ENCODE data around the gene RAD51B. TPM values are rescaled to one million over a fixed set of nuclear protein-coding genes. Genes with fewer than 3 reads are reported as not detected.

The RAD51B gene
- total RNA-seq, 1 donor from 2014 or later: 26.1 TPM

DNA sequence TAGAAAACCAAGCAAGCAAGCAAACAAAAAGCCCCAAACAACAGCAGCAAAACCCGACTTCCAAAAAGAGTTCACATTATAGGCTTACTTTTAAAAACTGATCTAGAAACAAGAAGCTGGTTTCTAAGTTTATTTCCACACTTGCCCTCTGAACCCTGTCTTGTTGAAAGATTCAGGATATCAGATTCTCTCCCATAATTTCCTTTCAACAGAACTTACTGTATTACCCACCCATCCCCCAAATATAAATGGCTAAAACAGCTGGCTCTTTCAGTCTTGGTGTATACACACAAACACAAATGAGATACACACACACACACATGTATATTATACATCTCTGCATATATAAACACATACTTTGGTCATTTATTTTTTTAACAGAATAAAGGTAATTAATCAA lies 512.4 kb downstream of the RAD51B start:
- H3K9me3 Mint-ChIP-seq: no peaks in the 10 kb centered on the region
- H3K4me1 Mint-ChIP-seq (ENCODE audit: low read depth): no peaks in the 10 kb centered on the region
- H3K36me3 Mint-ChIP-seq (ENCODE audit: low read depth): no peaks in the 10 kb centered on the region
- H3K4me3 Mint-ChIP-seq: no peak overlapping the region
- no peaks in the 10 kb centered on the region for H3K27me3 Mint-ChIP-seq (ENCODE audit: insufficient read depth)
- intact Hi-C loops (cut with micrococcal nuclease): no loop called here
- no peak overlapping the region for H3K27ac Mint-ChIP-seq
- no peak for DNase-seq (ENCODE audit: low spot score)

DNA sequence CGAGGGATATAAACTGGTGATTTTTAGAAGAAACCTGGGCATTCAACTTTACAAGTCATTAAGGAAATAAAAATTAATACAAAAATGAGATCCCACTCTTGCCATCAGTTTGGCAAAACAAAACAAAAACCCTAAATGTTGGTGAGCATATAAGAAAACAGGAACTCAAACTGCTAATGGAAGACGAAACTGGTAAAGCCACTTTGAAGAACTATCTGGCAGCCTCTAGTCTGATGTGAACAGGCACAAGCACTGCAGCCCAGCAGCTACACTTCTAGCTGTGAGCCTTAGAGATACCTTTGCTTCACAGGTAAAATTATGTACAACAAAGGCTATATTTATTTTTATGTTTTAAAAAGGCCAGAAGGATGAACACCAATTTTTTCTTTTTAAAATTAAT lies 513.7 kb downstream of the RAD51B start:
- Mint-ChIP-seq H3K36me3 (ENCODE audit: low read depth) (no peaks in the 10 kb centered on the region), H3K4me3 (no peak overlapping the region), H3K27ac (no peak overlapping the region), H3K27me3 (ENCODE audit: insufficient read depth) (no peaks in the 10 kb centered on the region), H3K4me1 (ENCODE audit: low read depth) (no peaks in the 10 kb centered on the region), H3K9me3 (no peaks in the 10 kb centered on the region)
- intact Hi-C loops (cut with micrococcal nuclease): no loop called here
- no peak for DNase-seq (ENCODE audit: low spot score)

DNA sequence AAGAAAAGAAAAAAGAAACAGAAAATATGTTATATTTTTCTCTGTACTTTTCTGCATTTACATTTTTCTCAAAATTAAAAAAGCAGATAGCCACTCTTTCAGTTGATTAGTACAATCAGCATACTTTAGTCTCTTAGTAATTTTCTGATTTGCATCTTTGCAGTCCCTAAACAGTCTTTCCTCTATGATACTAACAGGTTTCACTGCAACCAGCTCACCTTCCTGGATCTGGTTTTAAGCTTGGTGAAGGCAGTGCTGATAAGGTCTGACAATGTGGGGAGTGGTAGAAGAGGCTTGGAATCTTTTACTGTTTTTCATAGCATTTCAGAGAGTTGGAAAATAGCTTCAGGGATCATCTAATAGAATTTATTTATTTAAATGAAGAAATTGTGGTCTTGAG lies 515.7 kb downstream of the RAD51B start:
- intact Hi-C loops (cut with micrococcal nuclease): no loop called here
- no peak overlapping the region for H3K4me3 Mint-ChIP-seq
- no peaks in the 10 kb centered on the region for H3K36me3 Mint-ChIP-seq (ENCODE audit: low read depth)
- H3K4me1 Mint-ChIP-seq (ENCODE audit: low read depth): no peaks in the 10 kb centered on the region
- no peaks in the 10 kb centered on the region for H3K9me3 Mint-ChIP-seq
- no peak for DNase-seq (ENCODE audit: low spot score)
- no peaks in the 10 kb centered on the region for H3K27me3 Mint-ChIP-seq (ENCODE audit: insufficient read depth)
- H3K27ac Mint-ChIP-seq: no peak overlapping the region

DNA sequence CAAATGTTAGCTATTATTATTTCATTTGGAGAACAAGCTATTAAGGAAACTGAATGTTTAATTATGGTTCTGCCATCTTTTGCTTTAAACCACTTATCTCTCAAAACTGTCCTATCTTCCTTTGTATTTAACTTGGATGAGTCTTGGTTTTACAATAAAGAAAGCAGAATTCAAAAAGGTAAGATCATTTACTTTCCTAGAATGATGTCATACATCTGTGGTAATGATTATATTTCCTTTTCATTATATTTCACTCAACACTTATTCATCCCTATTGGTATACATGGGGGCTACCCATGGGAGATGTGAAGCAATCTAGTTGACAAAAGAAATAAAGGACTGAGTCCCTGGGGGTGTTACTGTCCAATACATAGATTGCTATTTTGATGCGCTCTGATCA lies 516.6 kb downstream of the RAD51B start:
- no peaks in the 10 kb centered on the region for H3K27me3 Mint-ChIP-seq (ENCODE audit: insufficient read depth)
- H3K4me1 Mint-ChIP-seq (ENCODE audit: low read depth): no peaks in the 10 kb centered on the region
- no peak overlapping the region for H3K4me3 Mint-ChIP-seq
- no peak overlapping the region for H3K27ac Mint-ChIP-seq
- no peaks in the 10 kb centered on the region for H3K36me3 Mint-ChIP-seq (ENCODE audit: low read depth)
- no peaks in the 10 kb centered on the region for H3K9me3 Mint-ChIP-seq
- DNase-seq (ENCODE audit: low spot score): no peak
- intact Hi-C loops (cut with micrococcal nuclease): no loop called here

DNA sequence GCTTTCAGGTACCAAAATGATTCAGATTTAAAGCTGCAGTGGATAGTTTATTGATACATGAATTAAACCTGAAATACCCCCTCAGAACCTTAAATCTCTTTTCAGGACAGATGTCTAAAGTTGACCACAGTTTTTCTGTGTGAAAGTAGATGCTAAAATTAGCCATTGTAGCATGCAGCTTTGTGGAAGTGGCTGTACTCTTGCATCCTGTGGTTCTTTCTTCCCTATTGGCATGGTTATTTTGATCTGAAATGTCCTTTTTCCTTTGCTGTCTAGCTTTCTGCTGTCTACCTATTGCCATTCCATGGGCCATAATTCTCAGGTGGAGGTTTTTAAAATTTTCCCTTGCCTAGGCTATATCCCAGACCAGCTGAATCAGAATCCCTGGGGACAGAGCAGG lies 517.7 kb downstream of the RAD51B start:
- H3K36me3 Mint-ChIP-seq (ENCODE audit: low read depth): no peaks in the 10 kb centered on the region
- H3K27me3 Mint-ChIP-seq (ENCODE audit: insufficient read depth): no peaks in the 10 kb centered on the region
- intact Hi-C loops (cut with micrococcal nuclease): no loop called here
- H3K4me3 Mint-ChIP-seq: no peak overlapping the region
- H3K9me3 Mint-ChIP-seq: no peaks in the 10 kb centered on the region
- no peak for DNase-seq (ENCODE audit: low spot score)
- peaks cover 10% of the 10 kb centered on the region for H3K4me1 Mint-ChIP-seq (ENCODE audit: low read depth)
- H3K27ac Mint-ChIP-seq: no peak overlapping the region

DNA sequence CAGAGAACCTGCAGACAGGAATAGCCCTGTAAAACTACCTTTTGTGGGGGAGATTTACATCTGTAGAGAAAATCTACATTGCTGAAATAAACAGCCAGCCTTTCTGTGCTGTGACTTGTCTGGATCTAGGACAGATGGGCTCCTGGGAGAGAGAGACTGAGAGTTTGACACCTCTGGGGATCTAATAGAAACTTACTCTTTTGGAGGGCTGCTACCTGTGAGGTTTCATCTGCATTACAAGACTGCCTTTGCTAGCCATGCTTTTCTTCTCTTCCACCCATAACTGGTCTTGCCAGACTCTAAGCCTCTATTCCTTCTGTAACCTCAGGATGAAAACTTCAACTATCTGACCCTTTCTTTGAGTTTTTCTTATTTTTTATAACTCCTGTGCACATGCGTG lies 520.7 kb downstream of the RAD51B start:
- Mint-ChIP-seq H3K27ac (no peak overlapping the region), H3K9me3 (peaks cover 5% of the 10 kb centered on the region), H3K4me1 (ENCODE audit: low read depth) (peaks cover 15% of the 10 kb centered on the region), H3K36me3 (ENCODE audit: low read depth) (peaks cover 4% of the 10 kb centered on the region), H3K4me3 (no peak overlapping the region), H3K27me3 (ENCODE audit: insufficient read depth) (no peaks in the 10 kb centered on the region)
- intact Hi-C loops (cut with micrococcal nuclease): no loop called here
- DNase-seq (ENCODE audit: low spot score): no peak

DNA sequence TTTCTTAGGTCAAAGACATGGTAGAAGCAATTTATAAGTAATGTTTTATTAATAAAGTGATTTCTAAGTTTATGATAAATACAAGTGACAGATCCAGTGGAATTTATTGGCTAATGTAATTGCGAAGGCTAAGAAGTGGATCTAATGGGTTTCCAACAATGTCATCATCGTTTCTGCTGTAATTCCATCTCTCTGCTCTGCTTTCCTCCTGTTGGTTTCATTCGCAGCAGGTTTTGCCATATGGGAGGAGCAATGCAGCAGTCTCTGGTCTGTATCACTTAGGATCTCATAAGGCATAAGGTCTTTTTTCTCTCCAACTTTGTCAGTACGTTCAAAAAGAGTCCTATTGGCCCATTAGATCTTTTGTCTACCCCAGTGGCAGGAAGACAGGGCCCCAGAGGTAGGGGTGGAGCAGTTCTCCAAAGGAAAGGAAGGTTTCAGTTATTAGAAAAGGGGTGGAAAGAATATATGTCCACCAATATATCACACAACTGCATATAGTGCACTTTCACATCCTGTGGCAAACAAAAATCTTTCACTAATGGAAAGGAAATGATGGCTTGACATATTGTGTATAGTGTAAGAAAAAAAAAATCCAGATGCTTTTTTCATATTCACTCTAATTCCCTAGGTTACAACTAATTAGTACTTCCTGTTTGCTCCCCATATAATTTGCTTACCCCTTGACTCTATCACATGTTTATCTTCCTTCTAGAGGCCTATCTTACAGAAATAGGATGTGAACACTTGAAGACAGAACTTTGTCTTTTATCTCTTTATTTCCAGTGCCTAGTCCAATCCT lies 522.0 kb downstream of the RAD51B start:
- no peak overlapping the region for H3K4me3 Mint-ChIP-seq
- H3K27ac Mint-ChIP-seq: peak overlapping the region; percentile 27
- no peak for DNase-seq (ENCODE audit: low spot score)
- no peaks in the 10 kb centered on the region for H3K27me3 Mint-ChIP-seq (ENCODE audit: insufficient read depth)
- H3K36me3 Mint-ChIP-seq (ENCODE audit: low read depth): peaks cover 6% of the 10 kb centered on the region
- H3K9me3 Mint-ChIP-seq: peaks cover 12% of the 10 kb centered on the region
- intact Hi-C loops (cut with micrococcal nuclease): no loop called here
- peaks cover 15% of the 10 kb centered on the region for H3K4me1 Mint-ChIP-seq (ENCODE audit: low read depth)

GRCh38 chr14:68342216-68342763 lies 522.7 kb downstream of the RAD51B start:
- H3K4me1 Mint-ChIP-seq (ENCODE audit: low read depth): peaks cover 15% of the 10 kb centered on the region
- no peak for DNase-seq (ENCODE audit: low spot score)
- H3K36me3 Mint-ChIP-seq (ENCODE audit: low read depth): peaks cover 10% of the 10 kb centered on the region
- peaks cover 16% of the 10 kb centered on the region for H3K9me3 Mint-ChIP-seq
- H3K4me3 Mint-ChIP-seq: no peak overlapping the region
- no peak overlapping the region for H3K27ac Mint-ChIP-seq
- intact Hi-C loops (cut with micrococcal nuclease): no loop called here
- no peaks in the 10 kb centered on the region for H3K27me3 Mint-ChIP-seq (ENCODE audit: insufficient read depth)

DNA sequence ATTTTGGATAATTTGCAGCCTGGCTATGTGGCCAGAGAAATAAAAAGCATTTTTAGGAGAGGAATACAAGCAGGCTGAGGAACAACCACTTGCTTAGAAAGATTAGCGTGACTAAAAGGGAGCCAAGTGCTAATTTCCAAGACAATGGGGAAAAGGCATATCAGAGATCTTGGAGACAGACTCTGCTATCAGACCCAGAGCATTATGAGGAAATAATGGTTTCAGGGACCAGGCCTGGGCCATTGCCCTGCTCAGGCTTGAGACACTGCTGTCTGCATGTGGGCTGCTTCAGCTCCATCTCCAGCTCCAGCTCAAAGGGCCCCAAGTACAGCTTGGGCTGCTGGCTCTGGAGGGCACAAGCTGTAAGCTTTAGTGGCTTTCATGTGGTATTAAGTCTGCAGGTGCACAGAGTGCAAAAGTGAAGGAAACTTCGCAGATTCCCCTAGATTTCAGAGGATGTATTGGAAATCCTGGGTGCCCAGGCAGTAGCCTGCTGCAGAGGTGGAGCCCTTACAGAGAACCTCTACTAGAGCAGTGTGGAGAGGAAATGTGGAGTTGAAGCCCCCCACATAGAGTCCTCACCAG lies 524.0 kb downstream of the RAD51B start:
- DNase-seq (ENCODE audit: low spot score): no peak
- H3K27me3 Mint-ChIP-seq (ENCODE audit: insufficient read depth): no peaks in the 10 kb centered on the region
- peaks cover 15% of the 10 kb centered on the region for H3K4me1 Mint-ChIP-seq (ENCODE audit: low read depth)
- H3K27ac Mint-ChIP-seq: no peak overlapping the region
- intact Hi-C loops (cut with micrococcal nuclease): no loop called here
- H3K4me3 Mint-ChIP-seq: no peak overlapping the region
- peaks cover 10% of the 10 kb centered on the region for H3K36me3 Mint-ChIP-seq (ENCODE audit: low read depth)
- H3K9me3 Mint-ChIP-seq: peaks cover 16% of the 10 kb centered on the region

DNA sequence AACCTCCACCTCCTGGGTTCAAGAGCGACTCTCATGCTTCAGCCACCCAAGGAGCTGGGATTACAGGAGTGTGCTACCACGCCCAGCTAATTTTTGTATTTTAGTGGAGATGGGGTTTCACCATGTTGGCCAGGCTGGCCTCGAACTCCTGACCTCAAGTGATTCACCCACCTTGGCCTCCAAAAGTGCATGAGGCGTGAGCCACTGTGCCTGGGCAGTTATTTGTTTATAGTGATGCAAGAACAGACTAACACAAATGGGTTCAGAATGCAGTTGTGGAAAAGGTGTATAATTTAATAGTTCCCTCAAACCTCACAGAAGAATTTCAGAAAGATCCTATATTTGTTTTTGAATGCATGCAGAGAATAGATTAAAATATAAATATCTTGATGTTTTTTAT lies 526.2 kb downstream of the RAD51B start:
- H3K9me3 Mint-ChIP-seq: peaks cover 16% of the 10 kb centered on the region
- no peaks in the 10 kb centered on the region for H3K27me3 Mint-ChIP-seq (ENCODE audit: insufficient read depth)
- intact Hi-C loops (cut with micrococcal nuclease): no loop called here
- H3K4me1 Mint-ChIP-seq (ENCODE audit: low read depth): peaks cover 15% of the 10 kb centered on the region
- H3K27ac Mint-ChIP-seq: no peak overlapping the region
- DNase-seq (ENCODE audit: low spot score): no peak
- peaks cover 10% of the 10 kb centered on the region for H3K36me3 Mint-ChIP-seq (ENCODE audit: low read depth)
- H3K4me3 Mint-ChIP-seq: no peak overlapping the region

DNA sequence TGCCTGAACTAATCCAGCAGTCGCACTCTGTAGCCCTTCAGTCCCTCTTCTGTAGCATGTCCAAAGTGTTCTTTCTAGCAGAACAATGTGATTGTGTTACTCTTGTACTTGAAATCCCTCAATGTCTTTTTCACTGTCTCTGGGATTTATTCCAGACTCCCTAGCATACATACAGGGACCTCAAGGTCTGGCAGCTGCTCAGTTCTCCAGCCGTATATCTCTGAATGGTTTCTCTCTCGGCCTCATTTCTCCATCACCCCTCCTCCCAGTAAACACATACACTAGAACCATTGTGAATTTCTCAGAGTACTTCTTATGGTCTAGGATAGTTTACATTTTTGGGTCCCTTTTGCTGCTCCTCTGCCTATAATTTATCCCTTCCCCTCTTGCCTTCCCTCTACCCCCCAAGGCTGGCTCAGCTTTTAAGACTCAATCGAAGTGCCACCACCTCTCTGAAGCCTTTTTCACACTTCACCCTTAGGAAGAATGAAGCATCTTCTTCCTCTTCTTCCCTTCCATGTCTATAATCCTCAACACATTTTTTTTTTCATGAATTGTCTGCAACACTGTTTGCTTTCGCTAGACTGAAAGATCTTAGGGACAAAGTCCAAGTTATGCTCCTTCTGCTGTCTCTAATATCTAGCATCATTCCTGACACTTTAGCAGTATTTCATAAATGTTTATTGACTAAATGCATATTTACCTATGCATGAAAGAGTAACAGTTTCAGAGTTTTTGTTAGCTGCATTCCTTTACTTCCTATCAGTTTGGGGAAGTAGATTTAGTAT lies 527.2 kb downstream of the RAD51B start:
- no peak overlapping the region for H3K4me3 Mint-ChIP-seq
- peaks cover 16% of the 10 kb centered on the region for H3K9me3 Mint-ChIP-seq
- no peaks in the 10 kb centered on the region for H3K27me3 Mint-ChIP-seq (ENCODE audit: insufficient read depth)
- intact Hi-C loops (cut with micrococcal nuclease): no loop called here
- no peak for DNase-seq (ENCODE audit: low spot score)
- H3K27ac Mint-ChIP-seq: no peak overlapping the region
- H3K36me3 Mint-ChIP-seq (ENCODE audit: low read depth): peaks cover 10% of the 10 kb centered on the region
- H3K4me1 Mint-ChIP-seq (ENCODE audit: low read depth): peaks cover 10% of the 10 kb centered on the region

DNA sequence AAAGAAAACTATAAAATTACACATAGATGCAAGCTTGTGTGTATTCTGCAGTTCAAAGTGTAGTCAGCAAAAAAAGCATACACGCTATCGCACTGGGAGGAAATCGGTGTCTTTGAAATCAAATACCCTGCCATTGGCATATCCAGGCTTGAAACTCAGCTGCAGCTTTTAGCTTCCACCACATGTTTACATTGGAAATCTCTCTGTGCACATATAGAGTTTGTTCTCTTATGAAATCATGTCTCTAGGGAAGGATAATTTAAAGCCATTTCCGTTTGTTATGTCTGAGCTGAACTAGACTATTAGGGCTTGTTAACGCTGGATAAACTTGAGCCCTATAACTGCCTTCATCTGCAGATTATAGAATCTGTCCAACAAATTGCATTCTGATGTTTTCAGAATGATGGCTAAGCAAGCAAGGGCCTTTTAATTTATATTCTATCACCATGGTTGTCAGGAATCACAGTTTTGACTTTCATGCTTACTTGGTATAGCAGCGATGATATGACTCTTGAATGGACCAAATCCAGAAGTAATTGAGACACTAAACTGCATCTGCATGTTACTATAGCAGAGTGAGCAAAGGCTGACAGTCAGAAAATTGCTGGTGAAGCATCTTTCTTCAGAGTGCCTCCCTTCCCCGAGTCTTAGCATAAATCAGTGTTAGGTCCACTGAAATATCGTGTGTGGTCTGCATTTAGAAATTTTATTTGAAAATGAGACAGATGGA lies 530.5 kb downstream of the RAD51B start:
- Mint-ChIP-seq H3K27me3 (ENCODE audit: insufficient read depth) (no peaks in the 10 kb centered on the region), H3K36me3 (ENCODE audit: low read depth) (peaks cover 7% of the 10 kb centered on the region), H3K9me3 (peaks cover 13% of the 10 kb centered on the region), H3K4me3 (no peak overlapping the region), H3K4me1 (ENCODE audit: low read depth) (no peaks in the 10 kb centered on the region), H3K27ac (no peak overlapping the region)
- intact Hi-C loops (cut with micrococcal nuclease): no loop called here
- no peak for DNase-seq (ENCODE audit: low spot score)
